HG02973 (cell line): Measurements from ENCODE around the gene KCNG4.

ENCODE experiments used
- ATAC-seq: cut with Tn5 transposase; IDR thresholded peaks from one replicate; pipeline ENCODE4 v1.9.1; 2021; ENCODE audit warnings: moderate library complexity; ENCODE audit not compliant: unreplicated experiment

The KCNG4 gene, protein sequence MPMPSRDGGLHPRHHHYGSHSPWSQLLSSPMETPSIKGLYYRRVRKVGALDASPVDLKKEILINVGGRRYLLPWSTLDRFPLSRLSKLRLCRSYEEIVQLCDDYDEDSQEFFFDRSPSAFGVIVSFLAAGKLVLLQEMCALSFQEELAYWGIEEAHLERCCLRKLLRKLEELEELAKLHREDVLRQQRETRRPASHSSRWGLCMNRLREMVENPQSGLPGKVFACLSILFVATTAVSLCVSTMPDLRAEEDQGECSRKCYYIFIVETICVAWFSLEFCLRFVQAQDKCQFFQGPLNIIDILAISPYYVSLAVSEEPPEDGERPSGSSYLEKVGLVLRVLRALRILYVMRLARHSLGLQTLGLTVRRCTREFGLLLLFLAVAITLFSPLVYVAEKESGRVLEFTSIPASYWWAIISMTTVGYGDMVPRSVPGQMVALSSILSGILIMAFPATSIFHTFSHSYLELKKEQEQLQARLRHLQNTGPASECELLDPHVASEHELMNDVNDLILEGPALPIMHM

GRCh38 chr16:84239909-84240308 lies at the start of gene KCNG4:
TSS of gene KCNG4 (minus strand) at chr16:84240012. CDS start at chr16:84237485, 2,527 bp downstream.
- no peak for ATAC-seq

DNA sequence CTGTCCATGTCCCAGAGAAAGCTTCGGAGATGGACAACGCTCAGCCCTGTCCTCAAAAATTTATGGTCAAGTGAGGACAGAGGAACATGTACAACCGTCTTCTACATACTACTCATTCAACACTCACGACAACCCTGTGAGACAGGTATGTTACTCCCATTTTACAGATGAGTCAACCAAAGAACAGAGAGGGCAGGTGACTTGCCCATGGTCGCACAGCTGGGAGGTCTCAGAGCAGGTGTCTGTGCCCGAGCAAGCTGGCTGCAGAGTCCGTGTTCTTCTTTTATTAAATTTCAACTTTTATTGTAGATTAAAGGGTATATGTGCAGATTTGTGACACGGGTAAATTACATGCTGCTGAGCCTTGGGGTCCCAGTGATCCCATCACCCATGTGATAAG lies 49.1 kb upstream of the KCNG4 start:
- ATAC-seq = no peak

- no peak for ATAC-seq
Measured at GRCh38 chr16:84286578-84287240, 46.9 kb upstream of the KCNG4 start.

- ATAC-seq = no peak
Measured at GRCh38 chr16:84284154-84284722, 44.4 kb upstream of the KCNG4 start.

GRCh38 chr16:84283314-84284153 lies 43.7 kb upstream of the KCNG4 start:
- ATAC-seq = no peak

- no peak for ATAC-seq
Measured at GRCh38 chr16:84282533-84282932, 42.7 kb upstream of the KCNG4 start.

- no peak for ATAC-seq
Measured at GRCh38 chr16:84281074-84281473, 41.3 kb upstream of the KCNG4 start.

DNA sequence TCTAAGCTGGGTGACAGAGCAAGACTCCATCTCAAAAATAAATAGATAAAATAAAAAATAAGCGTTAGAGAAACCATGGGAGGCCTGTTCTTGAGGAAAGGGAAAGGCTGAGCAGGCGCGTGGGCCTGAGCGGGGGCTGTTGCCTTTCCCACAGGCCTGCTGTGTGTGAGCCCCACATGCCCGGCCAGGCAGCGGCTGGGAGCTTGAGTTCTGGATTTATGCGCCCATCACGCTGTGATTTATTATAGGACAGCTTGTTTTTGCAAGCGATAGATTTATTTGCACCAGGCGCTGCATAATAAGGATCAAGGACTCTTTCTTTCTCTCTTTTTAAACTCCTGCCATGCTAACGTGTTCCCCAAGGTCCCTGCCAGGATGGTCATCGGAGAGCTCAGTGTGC lies 40.1 kb upstream of the KCNG4 start:
- no peak for ATAC-seq

GRCh38 chr16:84278968-84279367 lies 39.2 kb upstream of the KCNG4 start:
- no peak for ATAC-seq

GRCh38 chr16:84278333-84278732 lies 38.5 kb upstream of the KCNG4 start:
- ATAC-seq = no peak

- ATAC-seq = no peak
Measured at GRCh38 chr16:84277244-84277823, 37.5 kb upstream of the KCNG4 start.

GRCh38 chr16:84275585-84276151 lies 35.9 kb upstream of the KCNG4 start:
- ATAC-seq = no peak

DNA sequence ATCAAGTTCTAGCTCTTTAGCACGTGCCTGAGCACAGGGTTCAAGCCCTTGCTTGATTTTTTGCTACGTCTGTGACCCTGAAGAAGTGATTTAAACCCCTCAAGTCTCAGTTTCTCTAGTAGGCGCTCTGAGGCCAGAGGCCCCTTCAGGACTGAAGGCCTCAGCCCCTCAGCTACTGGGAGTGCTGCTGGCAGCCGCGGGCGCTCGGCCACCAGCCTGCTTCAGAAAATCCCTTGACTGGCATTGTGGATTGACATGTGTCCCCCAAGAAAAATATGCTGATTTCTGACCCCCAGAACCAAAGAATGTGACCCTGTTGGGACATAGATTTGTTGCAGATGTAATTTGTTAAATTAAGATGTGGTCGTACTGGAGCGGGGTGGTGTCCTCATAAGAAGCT lies 34.7 kb upstream of the KCNG4 start:
- no peak for ATAC-seq

- no peak for ATAC-seq
Measured at GRCh38 chr16:84272740-84273320, 33.0 kb upstream of the KCNG4 start.

DNA sequence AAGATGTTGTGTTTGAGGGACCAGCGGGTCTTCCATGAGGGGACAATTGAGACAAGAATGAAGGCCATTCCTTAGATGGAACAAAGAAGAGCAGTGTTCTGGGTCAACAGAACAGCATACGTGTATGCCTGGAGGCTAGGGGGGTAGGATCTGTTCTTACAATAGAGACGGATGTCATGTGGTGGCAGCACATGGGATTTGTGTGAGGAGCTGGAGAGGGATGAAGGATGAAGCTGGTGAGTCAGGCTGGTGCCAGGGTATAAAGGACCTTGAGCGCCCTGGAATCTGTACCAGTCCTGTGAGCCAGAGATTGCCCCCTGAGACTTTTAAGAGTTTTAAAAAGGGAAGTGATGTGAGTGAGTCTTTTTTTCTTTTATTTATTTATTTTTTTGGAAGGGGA lies 32.1 kb upstream of the KCNG4 start:
- ATAC-seq = no peak

DNA sequence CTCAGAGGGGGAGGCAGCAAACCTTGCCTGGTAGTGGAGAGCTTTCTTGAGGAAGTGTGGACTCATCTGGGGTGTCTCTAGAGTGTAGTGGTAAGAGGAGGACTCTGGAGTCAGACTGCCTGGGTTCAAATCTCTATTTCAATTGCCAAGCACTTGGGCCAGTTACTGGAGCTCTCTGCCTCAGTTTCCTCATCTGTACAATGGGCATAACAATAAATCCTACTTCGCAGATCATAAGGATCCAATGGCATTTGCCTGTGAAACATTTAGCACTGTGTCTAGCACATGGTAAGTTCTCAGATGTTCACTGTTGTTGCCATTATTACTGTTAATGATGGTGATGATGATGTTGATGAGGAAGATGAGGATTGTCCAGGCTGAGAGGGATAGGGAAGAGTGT lies 31.2 kb upstream of the KCNG4 start:
- ATAC-seq = no peak

DNA sequence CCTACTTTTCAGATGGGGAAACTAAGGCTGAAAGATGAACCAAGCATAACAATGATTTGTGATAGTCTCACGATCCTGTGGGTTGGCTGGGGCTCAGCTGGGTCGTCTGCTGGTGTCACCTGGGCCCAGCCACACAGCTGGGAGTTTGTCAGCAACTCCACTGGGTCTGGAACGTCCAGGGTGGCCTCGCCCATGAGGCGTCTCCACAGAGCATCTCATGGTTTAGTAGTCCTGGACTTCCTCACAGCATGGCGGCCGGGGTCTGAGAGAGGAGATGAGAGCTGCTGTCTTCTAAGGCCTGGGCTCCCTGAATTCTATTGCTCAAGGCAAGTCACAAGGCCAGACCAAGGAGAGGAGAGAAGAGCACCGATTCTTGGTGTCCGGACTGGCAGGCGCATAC lies 30.7 kb upstream of the KCNG4 start:
- ATAC-seq = no peak

- no peak for ATAC-seq
Measured at GRCh38 chr16:84270071-84270470, 30.3 kb upstream of the KCNG4 start.

DNA sequence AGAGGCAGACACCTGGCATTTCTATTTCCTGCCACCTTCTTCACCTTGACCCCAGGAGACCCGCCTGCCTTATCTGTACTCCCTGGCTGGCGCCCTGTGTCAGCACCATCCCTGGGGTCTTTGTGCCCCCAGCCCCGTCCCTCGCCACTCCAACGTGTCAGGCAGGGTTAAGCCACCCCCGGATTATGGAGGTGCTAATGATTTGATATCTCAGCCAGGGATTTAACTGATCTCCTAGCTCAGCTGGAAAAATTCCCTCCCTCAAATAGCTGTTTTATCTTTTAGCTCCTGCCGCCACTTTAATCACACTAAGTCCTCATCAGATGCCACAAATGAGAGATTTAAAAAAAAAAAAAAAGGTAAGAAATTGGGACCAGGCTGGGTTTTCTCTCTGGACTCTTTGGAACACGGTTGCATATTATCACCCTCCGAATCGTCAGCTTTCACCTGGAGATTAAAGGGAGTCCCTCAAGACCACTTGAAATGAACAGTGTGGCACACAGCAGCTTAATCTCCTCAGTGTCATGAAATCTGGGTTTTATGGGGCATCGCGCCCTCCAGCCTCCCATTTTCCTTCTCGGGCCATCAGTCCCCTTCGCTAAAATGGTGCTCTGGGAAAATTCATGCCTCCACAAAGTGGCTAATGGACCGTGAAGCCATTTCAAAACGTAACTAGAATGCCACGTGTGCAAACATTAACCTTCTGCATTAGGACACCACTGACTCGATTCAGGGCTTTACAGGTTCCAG lies 28.7 kb upstream of the KCNG4 start:
- no peak for ATAC-seq
